GM13976 (cell line): ENCODE results near the gene POLG2.
"Not testable (repeated sequence)": the region's sequence is repeated elsewhere in the genome, so short reads cannot be mapped to it uniquely, and the experiment has no call there.

Experiments
- DNase-seq: peaks from one replicate; pipeline ENCODE4 v3.0.0; 2012; ENCODE audit warnings: low spot score
- CTCF ChIP-seq: IDR thresholded peaks from 2 replicates; pipeline ENCODE4 v1.5.1; 2012; ENCODE audit warnings: borderline replicate concordance, mild to moderate bottlenecking; ENCODE audit not compliant: insufficient read depth; ENCODE audit errors: extremely low read depth, missing control alignments, control extremely low read depth
- in situ Hi-C: fragments of 300-500 bp; cut with MboI; formaldehyde crosslinking; loops from one replicate; pipeline ENCODE4 v1.12.0; 2022; ENCODE audit warnings: low sequenced_read_pairs, mixed read lengths, inconsistent platforms; ENCODE audit not compliant: unreplicated experiment

The POLG2 gene

GRCh38 chr17:64447526-64447925 lies 49.3 kb downstream of the POLG2 start:
- in situ Hi-C loops, result no loop called here

GRCh38 chr17:64443086-64443760 lies 53.6 kb downstream of the POLG2 start:
- in situ Hi-C loops, result no loop called here
- DNase-seq, result no peak
- no peak for TF ChIP-seq CTCF

More at GRCh38 chr17:64447526-64447925, 49.3 kb downstream of the POLG2 start:
- TF ChIP-seq CTCF, result no peak
- no peak for DNase-seq

GRCh38 chr17:64442541-64442971 lies 54.3 kb downstream of the POLG2 start:
- DNase-seq, result no peak
- TF ChIP-seq CTCF, result no peak
- in situ Hi-C loops, result no loop called here

- no peak for DNase-seq
- in situ Hi-C loops, result no loop called here
- TF ChIP-seq CTCF, result no peak
Observed at GRCh38 chr17:64441772-64442540, 54.9 kb downstream of the POLG2 start.

- no peak for DNase-seq
- in situ Hi-C loops, result no loop called here
- TF ChIP-seq CTCF, result no peak
Observed at GRCh38 chr17:64439956-64440355, 56.9 kb downstream of the POLG2 start.

GRCh38 chr17:64439521-64439920 lies 57.3 kb downstream of the POLG2 start:
- in situ Hi-C loops, result not testable (repeated sequence)

GRCh38 chr17:64437944-64438525 lies 58.8 kb downstream of the POLG2 start:
- TF ChIP-seq CTCF, result no peak
- in situ Hi-C loops, result no loop called here

More at GRCh38 chr17:64439521-64439920, 57.3 kb downstream of the POLG2 start:
- not testable (repeated sequence) for DNase-seq

More at GRCh38 chr17:64437944-64438525, 58.8 kb downstream of the POLG2 start:
- no peak for DNase-seq
